Astrocyte of the spinal cord (primary cell): ENCODE results near the gene ZNF112.
"Not testable (repeated sequence)": the region's sequence is repeated elsewhere in the genome, so short reads cannot be mapped to it uniquely, and the experiment has no call there.

ENCODE experiments used
- DNase-seq: peaks from one replicate; pipeline ENCODE4 v3.0.0; 2011; ENCODE audit warnings: low read depth, low spot score
- H3K4me3 ChIP-seq: 2 replicates; pipeline ENCODE4 v1.5.1; 2011; ENCODE audit warnings: low read depth, mild to moderate bottlenecking, low read length, moderate library complexity
- in situ Hi-C: cut with HindIII; loops from 2 replicates; pipeline ENCODE4 v1.10.0; 2017; ENCODE audit warnings: low sequenced_read_pairs
- TF ChIP-seq, protein P1 (sequence below): IDR thresholded peaks from 2 replicates; pipeline ENCODE4 v1.5.1; 2012; ENCODE audit warnings: low read depth, mild to moderate bottlenecking, low read length, inconsistent platforms

Gene ZNF112

DNA sequence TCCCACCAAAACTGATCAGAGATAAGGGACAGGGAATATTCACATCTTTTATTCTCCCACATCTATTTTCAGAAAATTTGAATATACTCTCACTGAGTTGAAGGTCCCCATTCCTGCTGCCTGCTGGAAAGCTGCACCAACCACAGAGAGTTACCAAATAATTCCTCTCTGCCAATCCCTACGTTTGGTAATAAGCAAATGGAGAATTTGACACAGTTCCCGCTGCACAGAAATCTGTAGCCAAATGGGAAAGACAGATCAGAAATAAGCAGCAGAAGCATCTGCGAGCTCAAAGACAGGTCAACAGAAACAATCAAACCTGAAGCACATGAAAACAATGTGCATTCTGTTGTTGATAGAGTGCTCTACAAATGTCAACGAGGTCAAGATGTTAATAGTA lies 9.9 kb downstream of the ZNF112 start:
- TF ChIP-seq, protein P1, sequence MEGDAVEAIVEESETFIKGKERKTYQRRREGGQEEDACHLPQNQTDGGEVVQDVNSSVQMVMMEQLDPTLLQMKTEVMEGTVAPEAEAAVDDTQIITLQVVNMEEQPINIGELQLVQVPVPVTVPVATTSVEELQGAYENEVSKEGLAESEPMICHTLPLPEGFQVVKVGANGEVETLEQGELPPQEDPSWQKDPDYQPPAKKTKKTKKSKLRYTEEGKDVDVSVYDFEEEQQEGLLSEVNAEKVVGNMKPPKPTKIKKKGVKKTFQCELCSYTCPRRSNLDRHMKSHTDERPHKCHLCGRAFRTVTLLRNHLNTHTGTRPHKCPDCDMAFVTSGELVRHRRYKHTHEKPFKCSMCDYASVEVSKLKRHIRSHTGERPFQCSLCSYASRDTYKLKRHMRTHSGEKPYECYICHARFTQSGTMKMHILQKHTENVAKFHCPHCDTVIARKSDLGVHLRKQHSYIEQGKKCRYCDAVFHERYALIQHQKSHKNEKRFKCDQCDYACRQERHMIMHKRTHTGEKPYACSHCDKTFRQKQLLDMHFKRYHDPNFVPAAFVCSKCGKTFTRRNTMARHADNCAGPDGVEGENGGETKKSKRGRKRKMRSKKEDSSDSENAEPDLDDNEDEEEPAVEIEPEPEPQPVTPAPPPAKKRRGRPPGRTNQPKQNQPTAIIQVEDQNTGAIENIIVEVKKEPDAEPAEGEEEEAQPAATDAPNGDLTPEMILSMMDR = no peak
- DNase-seq = no peak
- in situ Hi-C loops = no loop called here

DNA sequence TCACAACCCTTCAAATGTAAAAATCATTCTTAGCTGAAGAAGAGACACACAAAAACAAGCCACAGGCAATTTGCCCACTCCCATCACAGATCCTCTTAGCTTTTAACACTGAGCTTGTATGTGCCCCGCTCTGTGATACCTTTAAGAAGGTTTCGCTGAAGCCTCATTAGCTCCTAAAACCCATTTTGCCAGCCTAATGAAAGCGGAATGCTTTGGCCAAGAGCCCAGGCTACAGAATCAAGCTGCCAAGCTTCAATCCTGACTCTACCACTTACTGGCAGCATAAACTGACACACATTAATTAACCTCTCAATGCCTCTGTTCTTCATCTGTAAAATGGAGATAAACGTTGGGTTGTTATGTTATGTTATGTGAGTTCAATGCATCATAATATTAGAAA lies 10.5 kb downstream of the ZNF112 start:
- TF ChIP-seq, protein P1 = no peak
- DNase-seq = no peak
- H3K4me3 ChIP-seq = no peak overlapping the region
- in situ Hi-C loops = no loop called here

More for the DNA sequence above, 9.9 kb downstream of the ZNF112 start:
- H3K4me3 ChIP-seq = no peak overlapping the region

DNA sequence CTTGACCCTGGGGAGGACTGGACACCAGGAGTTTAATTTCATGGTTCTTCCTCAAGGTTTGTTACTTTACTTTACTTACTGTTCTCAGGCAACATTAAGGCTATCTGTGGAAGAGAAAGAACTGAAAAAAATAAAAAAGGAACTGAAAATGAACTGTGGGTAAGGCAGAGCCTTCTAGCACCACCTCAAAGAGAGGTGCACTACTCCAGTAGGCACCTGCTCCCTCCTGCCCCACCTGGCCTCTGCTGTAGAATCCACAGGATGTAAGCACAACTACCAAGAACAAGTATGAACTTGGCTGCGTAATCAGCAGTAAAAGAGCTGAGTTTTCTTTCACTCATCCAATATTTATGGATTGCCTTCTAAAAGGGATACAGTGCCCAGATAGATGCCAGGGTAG lies 12.2 kb downstream of the ZNF112 start:
- H3K4me3 ChIP-seq = no peak overlapping the region
- DNase-seq = no peak
- in situ Hi-C loops = no loop called here
- TF ChIP-seq, protein P1 = no peak

DNA sequence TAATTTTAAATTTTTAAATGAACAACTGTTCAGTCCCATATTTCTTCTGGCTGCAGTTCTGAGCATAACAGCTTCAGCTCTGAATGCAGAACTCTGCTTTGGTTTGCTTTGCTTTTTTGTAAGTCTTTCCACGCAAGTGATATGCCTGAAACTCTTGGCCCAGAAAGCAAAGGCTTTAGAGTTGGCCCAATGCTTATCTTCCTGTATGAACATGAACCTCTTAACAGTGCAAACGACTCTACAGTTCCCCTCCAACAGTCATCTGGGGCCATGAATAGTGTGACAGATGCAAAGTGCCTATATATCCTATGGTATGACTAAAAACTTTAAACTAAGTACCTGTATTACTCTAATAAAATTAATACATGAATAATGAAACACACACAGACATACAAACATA lies 14.7 kb downstream of the ZNF112 start:
- in situ Hi-C loops = no loop called here
- H3K4me3 ChIP-seq = no peak overlapping the region
- TF ChIP-seq, protein P1 = no peak
- no peak for DNase-seq

DNA sequence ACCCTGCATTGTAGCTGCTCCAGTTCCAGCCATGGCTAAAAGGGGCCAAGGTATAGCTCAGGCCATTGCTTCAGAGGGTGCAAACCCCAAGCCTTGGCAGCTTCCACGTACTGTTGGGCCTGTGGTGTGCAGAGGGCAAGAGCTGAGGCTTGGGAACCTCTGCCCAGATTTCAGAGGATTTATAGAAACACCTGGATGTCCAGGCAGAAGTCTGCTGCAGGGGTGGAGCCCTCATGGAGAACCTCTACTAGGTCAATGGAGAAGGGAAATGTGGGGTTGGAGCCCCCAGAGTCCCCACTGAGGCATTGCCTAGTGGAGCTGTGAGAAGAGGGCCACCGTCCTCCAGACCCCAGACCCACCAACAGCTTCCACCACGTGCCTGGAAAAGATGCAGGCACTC lies 21.8 kb downstream of the ZNF112 start:
- H3K4me3 ChIP-seq, in situ Hi-C loops, DNase-seq: not testable (repeated sequence)

DNA sequence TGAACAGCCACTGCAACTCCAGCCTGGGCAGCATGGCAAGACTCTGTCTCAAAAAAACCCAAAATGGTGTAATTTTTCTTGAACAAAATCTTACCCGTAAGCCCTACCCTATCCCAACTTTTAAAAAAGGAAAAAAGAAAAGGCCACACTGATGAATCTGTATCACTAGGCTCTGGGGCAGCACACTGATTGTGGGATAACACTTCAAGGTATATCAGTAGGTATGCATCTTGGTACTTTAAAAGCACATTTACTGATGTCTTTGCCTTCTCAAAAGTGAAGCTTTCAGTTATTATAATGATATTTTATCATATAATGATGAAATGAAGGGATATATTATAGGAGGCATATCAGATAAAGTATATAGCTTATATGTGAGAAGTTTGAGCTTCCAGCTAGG lies 24.3 kb downstream of the ZNF112 start:
- in situ Hi-C loops = no loop called here
- TF ChIP-seq, protein P1 = no peak
- no peak overlapping the region for H3K4me3 ChIP-seq
- no peak for DNase-seq

DNA sequence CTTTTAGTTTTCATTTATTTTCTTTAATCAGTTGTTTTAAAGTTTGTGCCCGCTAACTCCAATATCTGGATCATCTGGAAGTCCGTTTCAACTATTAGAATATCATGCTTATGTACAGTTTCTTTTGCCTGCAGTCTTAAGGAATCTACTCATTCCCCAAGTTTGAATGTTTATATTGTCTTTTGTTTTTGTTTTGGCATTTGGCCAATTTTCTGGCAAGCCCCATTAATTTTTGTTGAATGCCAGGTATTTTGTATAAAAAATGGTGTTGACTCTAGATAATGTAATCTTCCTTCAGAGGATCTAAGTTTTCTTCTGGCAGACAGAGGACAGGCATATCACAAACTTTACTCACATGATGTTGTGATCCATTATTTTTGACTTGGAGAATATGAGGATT lies 40.6 kb downstream of the ZNF112 start:
- no peak for DNase-seq
- in situ Hi-C loops = no loop called here
- TF ChIP-seq, protein P1 = no peak
- H3K4me3 ChIP-seq = no peak overlapping the region
